Calu3 (cell line): Measurements from ENCODE around the gene CR1L. TPM values are rescaled to one million over a fixed set of nuclear protein-coding genes. Genes with fewer than 3 reads are reported as not detected.
"Not testable (repeated sequence)": the region's sequence is repeated elsewhere in the genome, so short reads cannot be mapped to it uniquely, and the experiment has no call there.

ENCODE experiments used
- BruUV-seq: library from RNA; stranded (reverse); fragments of 400-500 nt; replicated peaks from 2 replicates; lab custom pipeline; 2021; lab: Mats Ljungman, UMichigan
- CTCF ChIA-PET: fragments of 300-600 bp; sonication (Branson Sonifier 250); formaldehyde crosslinking; loops from one replicate; lab custom pipeline; 2022; ENCODE audit warnings: antibody characterized with exemption; lab: Charles Lee
- DNase-seq: peaks from one replicate; pipeline ENCODE4 v3.0.0; 2022
- H3K27ac Mint-ChIP-seq: one replicate; pipeline ENCODE4 v1.8.0; 2022; ENCODE audit warnings: mixed read lengths; ENCODE audit not compliant: unreplicated experiment
- H3K27me3 Mint-ChIP-seq: one replicate; pipeline ENCODE4 v1.8.0; 2022; ENCODE audit warnings: mixed read lengths; ENCODE audit not compliant: unreplicated experiment
- H3K36me3 Mint-ChIP-seq: one replicate; pipeline ENCODE4 v1.8.0; 2022; ENCODE audit warnings: mild to moderate bottlenecking, moderate library complexity, mixed read lengths; ENCODE audit not compliant: insufficient read depth, unreplicated experiment
- H3K4me1 Mint-ChIP-seq: one replicate; pipeline ENCODE4 v1.8.0; 2022; ENCODE audit warnings: mild to moderate bottlenecking, low read depth, mixed read lengths; ENCODE audit not compliant: unreplicated experiment
- H3K4me3 Mint-ChIP-seq: one replicate; pipeline ENCODE4 v1.8.0; 2022; ENCODE audit warnings: mild to moderate bottlenecking, low read depth, moderate library complexity, mixed read lengths; ENCODE audit not compliant: unreplicated experiment
- H3K9me3 Mint-ChIP-seq: one replicate; pipeline ENCODE4 v1.8.0; 2022; ENCODE audit warnings: low read depth, mixed read lengths; ENCODE audit not compliant: unreplicated experiment
- intact Hi-C: fragments of 100-400 bp; cut with micrococcal nuclease; formaldehyde crosslinking; loops from one replicate; pipeline ENCODE4 v1.10.0; 2022; ENCODE audit not compliant: unreplicated experiment
- total RNA-seq: library from RNA; stranded (reverse); gene quantifications from 2 replicates; pipeline ENCODE4 v1.2.3, GENCODE V29; 2022
- TF ChIP-seq, protein P1 (sequence below): fragments of 200-600 bp; IDR thresholded peaks from one replicate; pipeline ENCODE4 v1.8.0; 2022; ENCODE audit warnings: antibody characterized with exemption; ENCODE audit not compliant: unreplicated experiment

CR1L gene
- total RNA-seq, 1 experiment from 2014 or later = not detected

DNA sequence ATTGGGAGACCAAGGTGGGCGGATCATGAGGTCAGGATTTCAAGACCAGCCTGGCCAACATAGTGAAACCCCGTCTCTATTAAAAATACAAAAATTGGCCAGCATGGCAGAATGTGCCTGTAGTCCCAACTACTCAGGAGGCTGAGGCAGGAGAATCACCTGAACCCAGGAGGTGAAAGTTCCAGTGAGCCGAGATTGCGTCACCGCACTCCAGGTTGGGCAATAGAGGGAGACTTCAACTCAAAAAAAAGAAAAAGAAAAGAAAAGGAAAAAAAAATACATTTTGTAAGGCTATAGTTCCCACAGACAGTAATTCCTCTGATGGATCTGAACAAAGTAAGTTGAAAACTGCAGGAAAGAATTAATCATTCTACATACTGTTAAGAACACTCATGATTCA, 58.8 kb downstream of the CR1L start:
- H3K4me1 Mint-ChIP-seq = no peaks in the 10 kb centered on the region
- H3K27ac Mint-ChIP-seq = no peak overlapping the region
- BruUV-seq = no TSS peak
- TF ChIP-seq, protein P1, sequence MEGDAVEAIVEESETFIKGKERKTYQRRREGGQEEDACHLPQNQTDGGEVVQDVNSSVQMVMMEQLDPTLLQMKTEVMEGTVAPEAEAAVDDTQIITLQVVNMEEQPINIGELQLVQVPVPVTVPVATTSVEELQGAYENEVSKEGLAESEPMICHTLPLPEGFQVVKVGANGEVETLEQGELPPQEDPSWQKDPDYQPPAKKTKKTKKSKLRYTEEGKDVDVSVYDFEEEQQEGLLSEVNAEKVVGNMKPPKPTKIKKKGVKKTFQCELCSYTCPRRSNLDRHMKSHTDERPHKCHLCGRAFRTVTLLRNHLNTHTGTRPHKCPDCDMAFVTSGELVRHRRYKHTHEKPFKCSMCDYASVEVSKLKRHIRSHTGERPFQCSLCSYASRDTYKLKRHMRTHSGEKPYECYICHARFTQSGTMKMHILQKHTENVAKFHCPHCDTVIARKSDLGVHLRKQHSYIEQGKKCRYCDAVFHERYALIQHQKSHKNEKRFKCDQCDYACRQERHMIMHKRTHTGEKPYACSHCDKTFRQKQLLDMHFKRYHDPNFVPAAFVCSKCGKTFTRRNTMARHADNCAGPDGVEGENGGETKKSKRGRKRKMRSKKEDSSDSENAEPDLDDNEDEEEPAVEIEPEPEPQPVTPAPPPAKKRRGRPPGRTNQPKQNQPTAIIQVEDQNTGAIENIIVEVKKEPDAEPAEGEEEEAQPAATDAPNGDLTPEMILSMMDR = no peak
- H3K4me3 Mint-ChIP-seq = no peak overlapping the region
- H3K9me3 Mint-ChIP-seq = no peaks in the 10 kb centered on the region
- CTCF ChIA-PET = interaction anchor here (1.0 kb wide), 1 partner anchor 35 kb away, joined by 3 read pairs; no protein-coding TSS in a partner anchor
- no peak for DNase-seq
- H3K36me3 Mint-ChIP-seq = no peaks in the 10 kb centered on the region
- intact Hi-C loops = no loop called here
- H3K27me3 Mint-ChIP-seq = no peaks in the 10 kb centered on the region

DNA sequence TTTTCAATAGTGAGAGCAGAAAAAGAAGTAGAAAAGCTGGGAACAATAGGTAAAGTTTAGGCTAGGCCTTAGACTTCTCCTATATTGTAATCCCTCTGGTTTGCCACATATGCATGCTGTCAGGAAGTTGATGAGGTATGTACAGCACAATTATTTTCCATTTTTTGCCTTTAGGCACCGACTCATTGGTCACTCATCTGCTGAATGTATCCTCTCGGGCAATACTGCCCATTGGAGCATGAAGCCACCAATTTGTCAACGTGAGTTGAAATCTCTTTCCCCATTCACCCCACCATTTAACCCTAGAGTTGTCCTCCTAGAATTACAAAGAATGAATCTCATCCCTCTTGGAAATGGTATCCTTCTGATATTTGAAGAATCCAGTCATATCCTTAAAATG, 63.1 kb downstream of the CR1L start:
- H3K27me3 Mint-ChIP-seq, H3K36me3 Mint-ChIP-seq, intact Hi-C loops, H3K9me3 Mint-ChIP-seq, H3K4me3 Mint-ChIP-seq, H3K4me1 Mint-ChIP-seq, H3K27ac Mint-ChIP-seq, DNase-seq, BruUV-seq: not testable (repeated sequence)
- CTCF ChIA-PET = interaction anchor here (0.5 kb wide), 1 partner anchor 161 kb away, joined by 3 read pairs; no protein-coding TSS in a partner anchor

DNA sequence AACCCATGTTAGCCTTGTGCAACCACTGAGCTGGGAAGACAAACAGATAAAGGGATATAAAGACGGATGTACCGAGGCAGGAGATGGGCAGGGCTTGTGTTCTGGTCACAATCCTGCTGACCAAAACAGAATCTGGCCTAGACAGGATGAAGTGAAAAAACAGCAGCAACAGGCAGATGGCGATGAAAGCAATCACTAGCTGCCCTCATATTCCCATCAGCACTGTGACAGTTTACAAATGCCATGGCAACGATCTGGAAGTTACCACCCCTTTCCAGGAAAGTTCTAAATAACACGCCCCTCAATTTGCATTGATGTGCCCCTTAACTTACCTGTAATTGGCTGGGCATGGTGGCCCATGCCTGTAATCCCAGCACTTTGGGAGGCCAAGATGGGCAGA, 66.4 kb downstream of the CR1L start:
- Mint-ChIP-seq H3K27ac (no peak overlapping the region), H3K9me3 (peaks cover 7% of the 10 kb centered on the region), H3K27me3 (no peaks in the 10 kb centered on the region), H3K4me3 (no peak overlapping the region), H3K4me1 (no peaks in the 10 kb centered on the region), H3K36me3 (no peaks in the 10 kb centered on the region)
- peak; percentile 32 for DNase-seq
- CTCF ChIA-PET = interaction anchor here (1.3 kb wide), 2 partner anchors 13 to 86 kb away, joined by 4 to 8 read pairs; no protein-coding TSS in a partner anchor
- TF ChIP-seq, protein P1 = no peak
- intact Hi-C loops = loop anchor here (1.0 kb wide), 1 partner anchor 86 kb away; no protein-coding TSS in a partner anchor
- BruUV-seq = no TSS peak

DNA sequence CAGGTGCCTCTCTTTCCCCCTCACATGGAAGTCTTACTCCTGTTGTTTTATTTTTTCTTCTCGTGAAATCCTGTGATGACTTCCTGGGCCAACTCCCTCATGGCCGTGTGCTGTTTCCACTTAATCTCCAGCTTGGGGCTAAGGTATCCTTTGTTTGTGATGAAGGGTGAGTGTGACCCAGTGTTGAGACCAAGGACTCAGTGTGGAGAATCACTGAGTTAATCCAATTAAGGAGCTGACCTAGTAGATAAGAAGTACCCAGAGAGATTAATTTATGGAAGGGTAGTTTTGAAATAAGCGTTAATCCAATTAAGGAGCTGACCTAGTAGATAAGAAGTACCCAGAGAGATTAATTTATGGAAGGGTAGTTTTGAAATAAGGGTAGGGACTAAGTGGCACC, 67.8 kb downstream of the CR1L start:
- H3K27me3 Mint-ChIP-seq, intact Hi-C loops, H3K36me3 Mint-ChIP-seq, DNase-seq, BruUV-seq, H3K27ac Mint-ChIP-seq, H3K4me1 Mint-ChIP-seq, H3K9me3 Mint-ChIP-seq, H3K4me3 Mint-ChIP-seq: not testable (repeated sequence)
- CTCF ChIA-PET = interaction anchor here (1.8 kb wide), 1 partner anchor 85 kb away, joined by 3 read pairs; no protein-coding TSS in a partner anchor

DNA sequence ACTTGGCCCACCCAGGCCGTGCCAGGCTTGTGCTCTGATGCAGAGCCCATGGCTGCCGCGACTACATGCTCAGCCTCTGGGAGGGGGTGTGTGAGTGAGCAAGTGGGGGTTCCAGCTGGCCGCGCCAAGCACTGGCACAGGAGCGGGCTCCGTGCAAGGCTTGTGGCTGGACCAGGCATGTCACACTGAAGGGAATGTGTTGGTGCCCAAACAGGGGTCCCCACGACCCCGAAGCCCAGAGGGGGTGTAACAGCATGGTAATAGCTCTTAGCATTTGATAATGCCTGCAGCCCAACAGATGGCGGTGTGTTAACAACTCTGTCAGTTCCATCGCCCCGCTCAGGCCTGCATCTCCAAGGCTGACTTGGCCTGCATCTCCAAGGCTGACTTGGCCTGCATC, 68.6 kb downstream of the CR1L start:
- Mint-ChIP-seq H3K36me3 (no peaks in the 10 kb centered on the region), H3K27ac (no peak overlapping the region), H3K4me1 (no peaks in the 10 kb centered on the region), H3K9me3 (peaks cover 7% of the 10 kb centered on the region), H3K4me3 (no peak overlapping the region), H3K27me3 (no peaks in the 10 kb centered on the region)
- BruUV-seq = no TSS peak
- CTCF ChIA-PET = interaction anchor here (1.8 kb wide), 1 partner anchor 84 kb away, joined by 3 read pairs; no protein-coding TSS in a partner anchor
- intact Hi-C loops = no loop called here
- TF ChIP-seq, protein P1 = no peak
- no peak for DNase-seq
